Neural progenitor cell (in vitro differentiated cells): Measurements from ENCODE around the gene MAMLD1.

Source experiments
- EZH2 ChIP-seq: fragments of 200-600 bp; sonication (generic); IDR thresholded peaks from 2 replicates; pipeline ENCODE4 v1.6.1; 2017; ENCODE audit warnings: antibody characterized with exemption, mild to moderate bottlenecking, moderate library complexity
- EZH2phosphoT487 ChIP-seq: fragments of 200-600 bp; sonication (generic); IDR thresholded peaks from 2 replicates; pipeline ENCODE4 v1.6.1; 2017; ENCODE audit warnings: antibody characterized with exemption
- TF ChIP-seq, protein P1 (sequence below): fragments of 200-600 bp; sonication (generic); IDR thresholded peaks from 2 replicates; pipeline ENCODE4 v1.5.1; 2017; ENCODE audit warnings: antibody characterized with exemption, mild to moderate bottlenecking

DNA sequence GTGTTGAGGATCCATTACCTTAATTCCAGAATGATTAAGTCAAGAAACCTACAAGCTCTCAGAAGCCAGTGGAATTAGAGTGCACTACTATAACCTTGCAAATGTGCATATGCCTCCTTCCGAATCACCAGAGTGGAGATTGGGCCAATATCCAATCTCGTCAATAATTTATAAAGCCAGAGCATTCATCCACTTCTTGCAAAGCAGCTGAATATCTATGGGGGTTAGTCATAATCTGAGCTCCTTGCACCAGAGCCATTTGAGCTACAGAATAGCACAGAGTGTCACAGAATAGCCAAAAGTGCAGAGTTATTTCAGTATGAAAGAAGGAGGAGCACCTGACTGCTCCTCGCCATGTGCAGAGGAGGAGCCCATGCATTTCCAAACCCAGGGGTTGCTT lies 136.1 kb downstream of the MAMLD1 start:
- TF ChIP-seq, protein P1, sequence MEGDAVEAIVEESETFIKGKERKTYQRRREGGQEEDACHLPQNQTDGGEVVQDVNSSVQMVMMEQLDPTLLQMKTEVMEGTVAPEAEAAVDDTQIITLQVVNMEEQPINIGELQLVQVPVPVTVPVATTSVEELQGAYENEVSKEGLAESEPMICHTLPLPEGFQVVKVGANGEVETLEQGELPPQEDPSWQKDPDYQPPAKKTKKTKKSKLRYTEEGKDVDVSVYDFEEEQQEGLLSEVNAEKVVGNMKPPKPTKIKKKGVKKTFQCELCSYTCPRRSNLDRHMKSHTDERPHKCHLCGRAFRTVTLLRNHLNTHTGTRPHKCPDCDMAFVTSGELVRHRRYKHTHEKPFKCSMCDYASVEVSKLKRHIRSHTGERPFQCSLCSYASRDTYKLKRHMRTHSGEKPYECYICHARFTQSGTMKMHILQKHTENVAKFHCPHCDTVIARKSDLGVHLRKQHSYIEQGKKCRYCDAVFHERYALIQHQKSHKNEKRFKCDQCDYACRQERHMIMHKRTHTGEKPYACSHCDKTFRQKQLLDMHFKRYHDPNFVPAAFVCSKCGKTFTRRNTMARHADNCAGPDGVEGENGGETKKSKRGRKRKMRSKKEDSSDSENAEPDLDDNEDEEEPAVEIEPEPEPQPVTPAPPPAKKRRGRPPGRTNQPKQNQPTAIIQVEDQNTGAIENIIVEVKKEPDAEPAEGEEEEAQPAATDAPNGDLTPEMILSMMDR = no peak
- TF ChIP-seq EZH2 (no peak), EZH2phosphoT487 (no peak)
